DND-41 (cell line): ENCODE measurements around the gene ADAMTS19.
"Not testable (repeated sequence)": the region's sequence is repeated elsewhere in the genome, so short reads cannot be mapped to it uniquely, and the experiment has no call there.

ENCODE experiments used
- ATAC-seq: fragments of 200-7000 bp; cut with Tn5 transposase; 3 replicates; pipeline ENCODE4 v1.9.1; 2021; ENCODE audit warnings: low read depth; ENCODE audit not compliant: insufficient read depth
- DNase-seq: peaks from one replicate; pipeline ENCODE4 v3.0.0-alpha.2; 2020
- H2AFZ ChIP-seq: 2 replicates; pipeline ENCODE4 v1.6.0; 2012; ENCODE audit warnings: low read depth, low read length
- H3K27ac ChIP-seq: 2 replicates; pipeline ENCODE4 v1.5.1; 2012; ENCODE audit warnings: low read length, inconsistent platforms
- H3K27me3 ChIP-seq: fragments of 200-600 bp; sonication (generic); 2 replicates; pipeline ENCODE4 v1.6.0; 2012; ENCODE audit warnings: low read length, mild to moderate bottlenecking, inconsistent platforms; ENCODE audit not compliant: insufficient read depth, poor library complexity
- H3K36me3 ChIP-seq: 2 replicates; pipeline ENCODE4 v1.5.1; 2012; ENCODE audit warnings: low read length, inconsistent platforms; ENCODE audit not compliant: insufficient read depth
- H3K4me1 ChIP-seq: 2 replicates; pipeline ENCODE4 v1.5.1; 2012; ENCODE audit warnings: mild to moderate bottlenecking, low read length; ENCODE audit not compliant: insufficient read depth
- H3K4me2 ChIP-seq: 2 replicates; pipeline ENCODE4 v1.6.0; 2012; ENCODE audit warnings: mild to moderate bottlenecking, moderate library complexity, low read length, inconsistent platforms; ENCODE audit not compliant: insufficient read depth
- H3K4me3 ChIP-seq, 2 experiments: fragments of 200-600 bp in 1 of 2; shearing (Covaris generic) in 1 of 2; 2 replicates each; pipeline ENCODE4 v1.5.1; 2012 to 2016; ENCODE audit warnings: inconsistent platforms in 2 of 2, low read length in 2 of 2, mild to moderate bottlenecking in 2 of 2, low read depth in 1 of 2, moderate library complexity in 1 of 2
- H3K79me2 ChIP-seq: 2 replicates; pipeline ENCODE4 v1.6.0; 2012; ENCODE audit warnings: low read length, inconsistent platforms; ENCODE audit not compliant: insufficient read depth
- H3K9ac ChIP-seq: 2 replicates; pipeline ENCODE4 v1.6.0; 2012; ENCODE audit warnings: low read depth, mild to moderate bottlenecking, inconsistent platforms, low read length, moderate library complexity
- H3K9me3 ChIP-seq: 2 replicates; pipeline ENCODE4 v1.5.1; 2012; ENCODE audit warnings: low read length, moderate library complexity, mild to moderate bottlenecking, inconsistent platforms; ENCODE audit not compliant: insufficient read depth, severe bottlenecking
- H4K20me1 ChIP-seq: 2 replicates; pipeline ENCODE4 v1.6.0; 2012; ENCODE audit warnings: low read length; ENCODE audit not compliant: insufficient read depth
- CTCF ChIP-seq: IDR thresholded peaks from 2 replicates; pipeline ENCODE4 v1.5.1; 2012; ENCODE audit warnings: borderline replicate concordance, low read length, moderate library complexity, mild to moderate bottlenecking; ENCODE audit not compliant: poor library complexity, severe bottlenecking; ENCODE audit errors: extremely low read depth
- EZH2 ChIP-seq: IDR thresholded peaks from 3 replicates; pipeline ENCODE4 v1.6.1; 2012; ENCODE audit warnings: borderline replicate concordance, low read depth, mild to moderate bottlenecking, moderate library complexity, low read length, inconsistent platforms; ENCODE audit not compliant: severe bottlenecking

Gene ADAMTS19

GRCh38 chr5:129630101-129630500 lies 170.0 kb downstream of the ADAMTS19 start:
- Histone ChIP-seq H4K20me1 (no peaks in the 10 kb centered on the region), H3K4me1 (no peaks in the 10 kb centered on the region), H2AFZ (no peak overlapping the region), H3K9ac (no peak overlapping the region), H3K4me3 (no peak overlapping the region), H3K9me3 (no peaks in the 10 kb centered on the region), H3K27me3 (no peaks in the 10 kb centered on the region), H3K27ac (no peak overlapping the region), H3K36me3 (no peaks in the 10 kb centered on the region), H3K4me2 (no peak overlapping the region), H3K79me2 (no peaks in the 10 kb centered on the region)
- ATAC-seq (no peak), DNase-seq (no peak)
- TF ChIP-seq CTCF (no peak), EZH2 (no peak)

GRCh38 chr5:129631961-129632360 lies 171.9 kb downstream of the ADAMTS19 start:
- Histone ChIP-seq H3K27me3 (no peaks in the 10 kb centered on the region), H3K9me3 (no peaks in the 10 kb centered on the region), H3K4me2 (no peak overlapping the region), H3K9ac (no peak overlapping the region), H3K36me3 (no peaks in the 10 kb centered on the region), H2AFZ (no peak overlapping the region), H3K4me1 (no peaks in the 10 kb centered on the region), H3K4me3 (no peak overlapping the region), H4K20me1 (no peaks in the 10 kb centered on the region), H3K79me2 (no peaks in the 10 kb centered on the region), H3K27ac (no peak overlapping the region)
- DNase-seq (no peak), ATAC-seq (no peak)
- TF ChIP-seq EZH2 (no peak), CTCF (no peak)

GRCh38 chr5:129637501-129637900 lies 177.4 kb downstream of the ADAMTS19 start:
- not testable (repeated sequence) for H3K4me3 ChIP-seq, H3K4me2 ChIP-seq, H3K4me1 ChIP-seq, DNase-seq, H3K79me2 ChIP-seq, H3K27me3 ChIP-seq, H3K27ac ChIP-seq, H4K20me1 ChIP-seq, H3K9me3 ChIP-seq, H2AFZ ChIP-seq, ATAC-seq, H3K9ac ChIP-seq, H3K36me3 ChIP-seq

- Histone ChIP-seq H3K4me3 (no peak overlapping the region), H3K4me2 (no peak overlapping the region), H3K27ac (no peak overlapping the region), H3K9me3 (no peaks in the 10 kb centered on the region), H3K4me1 (no peaks in the 10 kb centered on the region), H2AFZ (no peak overlapping the region), H3K27me3 (no peaks in the 10 kb centered on the region), H3K9ac (no peak overlapping the region), H4K20me1 (no peaks in the 10 kb centered on the region), H3K79me2 (no peaks in the 10 kb centered on the region), H3K36me3 (no peaks in the 10 kb centered on the region)
- DNase-seq (no peak), ATAC-seq (no peak)
- no peak for TF ChIP-seq EZH2
- TF ChIP-seq CTCF = no peak
These were observed 179.2 kb downstream of the ADAMTS19 start for GRCh38 chr5:129639331-129639730.
